PC-9 (cell line): ENCODE data around the gene COIL. TPM values are rescaled to one million over a fixed set of nuclear protein-coding genes. Genes with fewer than 3 reads are reported as not detected.

Experiments
- Bru-seq: library from RNA; stranded (reverse); fragments of 400-500 nt; gene quantifications from one replicate; lab custom pipeline; 2021; lab: Mats Ljungman, UMichigan
- BruChase-seq, 2 experiments: library from RNA; stranded (reverse); fragments of 400-500 nt; gene quantifications; one replicate each; lab custom pipeline; 2021; lab: Mats Ljungman, UMichigan
- BruUV-seq: library from RNA; stranded (reverse); fragments of 400-500 nt; replicated peaks from 2 replicates; lab custom pipeline; 2021; lab: Mats Ljungman, UMichigan
- CTCF ChIA-PET: fragments of 300-600 bp; sonication (Branson Sonifier 250); formaldehyde crosslinking; loops from one replicate; lab custom pipeline; 2022; ENCODE audit warnings: antibody characterized with exemption; lab: Charles Lee
- POLR2A ChIA-PET: fragments of 300-600 bp; sonication (Branson Sonifier 250); formaldehyde crosslinking; loops from one replicate; lab custom pipeline; 2022; ENCODE audit warnings: antibody characterized with exemption; ENCODE audit not compliant: unreplicated experiment; lab: Charles Lee
- DNase-seq, 2 experiments: peaks; one replicate each; pipeline versions ENCODE4 v3.0.0 to v3.0.0-alpha.2; 2015 to 2022; ENCODE audit warnings: mixed read lengths in 1 of 2
- H2AFZ ChIP-seq: fragments of 200-600 bp; sonication (generic); 2 replicates; pipeline ENCODE4 v1.8.1; 2017; ENCODE audit warnings: antibody characterized with exemption
- H3F3A ChIP-seq: fragments of 200-600 bp; sonication (generic); 2 replicates; pipeline ENCODE4 v1.8.1; 2017; ENCODE audit warnings: antibody characterized with exemption, mild to moderate bottlenecking, low read depth; ENCODE audit not compliant: insufficient read depth
- H3K27ac ChIP-seq: fragments of 200-600 bp; sonication (generic); 2 replicates; pipeline ENCODE4 v1.6.1; 2016; ENCODE audit warnings: mixed run types
- H3K27me3 ChIP-seq: fragments of 200-600 bp; sonication (generic); 2 replicates; pipeline ENCODE4 v1.6.1; 2016; ENCODE audit warnings: low read depth, mixed run types; ENCODE audit not compliant: insufficient read depth
- H3K36me3 ChIP-seq: fragments of 200-600 bp; sonication (generic); 2 replicates; pipeline ENCODE4 v1.6.1; 2016; ENCODE audit warnings: low read depth, mixed run types
- H3K4me1 ChIP-seq: fragments of 200-600 bp; sonication (generic); replicated peaks from 2 replicates; pipeline ENCODE4 v1.6.1; 2016; ENCODE audit warnings: mixed run types; ENCODE audit not compliant: insufficient read depth
- H3K4me2 ChIP-seq: fragments of 200-600 bp; sonication (generic); 2 replicates; pipeline ENCODE4 v1.6.1; 2017; ENCODE audit warnings: mixed run types
- H3K4me3 ChIP-seq: fragments of 200-600 bp; sonication (generic); 2 replicates; pipeline ENCODE4 v1.6.1; 2016; ENCODE audit warnings: mixed run types
- H3K79me2 ChIP-seq: fragments of 200-600 bp; sonication (generic); 2 replicates; pipeline ENCODE4 v1.6.1; 2017; ENCODE audit warnings: low read depth, mixed run types
- H3K9me2 ChIP-seq: fragments of 200-600 bp; sonication (generic); 2 replicates; pipeline ENCODE4 v1.8.1; 2017; ENCODE audit warnings: mild to moderate bottlenecking; ENCODE audit not compliant: insufficient read depth
- H3K9me3 ChIP-seq: fragments of 200-600 bp; sonication (generic); 2 replicates; pipeline ENCODE4 v1.8.1; 2016; ENCODE audit warnings: low read depth; ENCODE audit not compliant: insufficient read depth
- H4K20me1 ChIP-seq: fragments of 200-600 bp; sonication (generic); 2 replicates; pipeline ENCODE4 v1.8.1; 2017; ENCODE audit not compliant: insufficient read depth
- EZH2 ChIP-seq: fragments of 200-600 bp; sonication (generic); IDR thresholded peaks from 2 replicates; pipeline ENCODE4 v1.8.0; 2017; ENCODE audit warnings: antibody characterized with exemption, low read depth
- intact Hi-C: fragments of 100-400 bp; cut with micrococcal nuclease; formaldehyde crosslinking; loops from one replicate; pipeline ENCODE4 v1.10.0; 2022; ENCODE audit not compliant: unreplicated experiment
- long read RNA-seq: library from polyadenylated mRNA; stranded (forward); transcript quantifications from one replicate; pipeline ENCODE4 v2.0.0, GENCODE V29; 2022
- total RNA-seq: library from RNA; stranded (reverse); gene quantifications from 2 replicates; pipeline ENCODE4 v1.2.3, GENCODE V29; 2021
- TF ChIP-seq, protein P1 (sequence below): fragments of 200-600 bp; sonication (generic); conservative IDR thresholded peaks from 2 replicates; pipeline ENCODE4 v1.6.1; 2017; ENCODE audit warnings: mixed run types, antibody characterized with exemption, mild to moderate bottlenecking, moderate library complexity

Gene COIL, protein sequence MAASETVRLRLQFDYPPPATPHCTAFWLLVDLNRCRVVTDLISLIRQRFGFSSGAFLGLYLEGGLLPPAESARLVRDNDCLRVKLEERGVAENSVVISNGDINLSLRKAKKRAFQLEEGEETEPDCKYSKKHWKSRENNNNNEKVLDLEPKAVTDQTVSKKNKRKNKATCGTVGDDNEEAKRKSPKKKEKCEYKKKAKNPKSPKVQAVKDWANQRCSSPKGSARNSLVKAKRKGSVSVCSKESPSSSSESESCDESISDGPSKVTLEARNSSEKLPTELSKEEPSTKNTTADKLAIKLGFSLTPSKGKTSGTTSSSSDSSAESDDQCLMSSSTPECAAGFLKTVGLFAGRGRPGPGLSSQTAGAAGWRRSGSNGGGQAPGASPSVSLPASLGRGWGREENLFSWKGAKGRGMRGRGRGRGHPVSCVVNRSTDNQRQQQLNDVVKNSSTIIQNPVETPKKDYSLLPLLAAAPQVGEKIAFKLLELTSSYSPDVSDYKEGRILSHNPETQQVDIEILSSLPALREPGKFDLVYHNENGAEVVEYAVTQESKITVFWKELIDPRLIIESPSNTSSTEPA
- 14.0 and 19.0 TPM in 2 replicates for total RNA-seq
- Bru-seq, nascent RNA = percentile 88 among the genes with signal in this experiment
- BruChase-seq, experiment 1, labeled RNA remaining after a 2-hour chase = percentile 87 among the genes with signal in this experiment
- percentile 65 among the genes with signal in this experiment for BruChase-seq, experiment 2, labeled RNA remaining after a 6-hour chase
- long read RNA-seq, transcript COIL-201 (7 exons, 2,650 nt) = major isoform, 95 of 104 reads
- long read RNA-seq, partial matches to known transcripts = 3 of 104 reads
- long read RNA-seq, other reads (novel, unspliced or antisense) = 6 of 104 reads

DNA sequence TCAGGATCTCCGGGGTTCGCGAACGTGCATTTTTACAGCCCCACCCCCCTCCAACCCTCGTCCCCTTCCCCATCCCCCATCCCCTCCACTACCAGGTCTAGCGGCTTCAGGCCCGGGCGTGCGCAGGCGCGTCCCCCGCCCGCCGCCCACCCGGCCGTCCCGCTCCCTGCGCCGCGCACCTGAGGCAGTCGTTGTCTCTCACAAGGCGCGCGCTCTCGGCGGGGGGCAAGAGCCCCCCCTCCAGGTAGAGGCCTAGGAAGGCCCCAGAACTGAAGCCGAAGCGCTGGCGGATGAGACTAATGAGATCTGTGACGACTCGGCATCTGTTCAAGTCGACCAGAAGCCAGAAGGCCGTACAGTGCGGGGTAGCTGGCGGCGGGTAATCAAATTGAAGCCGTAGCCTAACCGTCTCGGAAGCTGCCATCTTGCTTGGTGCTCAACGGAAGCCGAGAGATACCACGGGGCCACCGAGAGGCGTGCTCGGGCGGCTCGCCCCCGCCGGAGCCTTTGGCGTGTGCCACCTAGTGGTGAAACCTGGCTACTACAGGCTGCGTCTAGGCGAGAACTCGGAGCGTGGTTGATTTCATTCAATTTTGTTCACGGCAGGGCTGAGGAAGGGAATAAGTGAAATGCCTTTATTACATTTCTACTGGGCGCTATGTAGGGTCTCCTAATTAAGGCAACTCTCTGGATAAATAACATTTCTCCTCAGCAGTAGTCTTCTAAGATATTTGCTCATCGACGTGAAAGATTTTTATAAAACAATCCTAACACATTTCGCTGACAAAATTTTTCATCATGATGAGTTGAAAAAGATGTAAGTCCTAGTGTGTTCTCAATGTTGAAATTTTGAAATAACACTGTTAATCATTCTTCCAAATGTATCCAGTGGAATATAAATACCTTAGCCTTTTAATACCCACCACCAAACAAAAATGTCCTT lies at the start of gene COIL:
Gene COIL (minus strand): TSS at position 455 of the 943 bp plus-strand sequence. CDS start 31 bp downstream, at position 424.
- POLR2A ChIA-PET = no interaction called here
- peak; percentile 80 to 88 for DNase-seq
- Histone ChIP-seq H3K9me3 (no peaks in the 10 kb centered on the region), H2AFZ (peak within 1 kb of the TSS; percentile 93), H3K79me2 (peaks cover 42% of the 10 kb centered on the region), H3F3A (no peaks in the 10 kb centered on the region; the same call in 1 of the 2 replicates), H3K36me3 (no peaks in the 10 kb centered on the region), H3K27me3 (no peaks in the 10 kb centered on the region), H3K4me2 (peak within 1 kb of the TSS; percentile 88), H3K4me3 (peak within 1 kb of the TSS; percentile 81), H4K20me1 (peaks cover 13% of the 10 kb centered on the region), H3K4me1 (peaks cover 15% of the 10 kb centered on the region), H3K27ac (peak within 1 kb of the TSS; percentile 77), H3K9me2 (no peaks in the 10 kb centered on the region)
- BruUV-seq = TSS peak; percentile 84
- TF ChIP-seq, protein P1, sequence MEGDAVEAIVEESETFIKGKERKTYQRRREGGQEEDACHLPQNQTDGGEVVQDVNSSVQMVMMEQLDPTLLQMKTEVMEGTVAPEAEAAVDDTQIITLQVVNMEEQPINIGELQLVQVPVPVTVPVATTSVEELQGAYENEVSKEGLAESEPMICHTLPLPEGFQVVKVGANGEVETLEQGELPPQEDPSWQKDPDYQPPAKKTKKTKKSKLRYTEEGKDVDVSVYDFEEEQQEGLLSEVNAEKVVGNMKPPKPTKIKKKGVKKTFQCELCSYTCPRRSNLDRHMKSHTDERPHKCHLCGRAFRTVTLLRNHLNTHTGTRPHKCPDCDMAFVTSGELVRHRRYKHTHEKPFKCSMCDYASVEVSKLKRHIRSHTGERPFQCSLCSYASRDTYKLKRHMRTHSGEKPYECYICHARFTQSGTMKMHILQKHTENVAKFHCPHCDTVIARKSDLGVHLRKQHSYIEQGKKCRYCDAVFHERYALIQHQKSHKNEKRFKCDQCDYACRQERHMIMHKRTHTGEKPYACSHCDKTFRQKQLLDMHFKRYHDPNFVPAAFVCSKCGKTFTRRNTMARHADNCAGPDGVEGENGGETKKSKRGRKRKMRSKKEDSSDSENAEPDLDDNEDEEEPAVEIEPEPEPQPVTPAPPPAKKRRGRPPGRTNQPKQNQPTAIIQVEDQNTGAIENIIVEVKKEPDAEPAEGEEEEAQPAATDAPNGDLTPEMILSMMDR = peak; percentile 100
- TF ChIP-seq EZH2 = no peak
- CTCF ChIA-PET = no interaction called here
- intact Hi-C loops = loop anchor here (1.0 kb wide), 1 partner anchor 93 kb away; no protein-coding TSS in a partner anchor

DNA sequence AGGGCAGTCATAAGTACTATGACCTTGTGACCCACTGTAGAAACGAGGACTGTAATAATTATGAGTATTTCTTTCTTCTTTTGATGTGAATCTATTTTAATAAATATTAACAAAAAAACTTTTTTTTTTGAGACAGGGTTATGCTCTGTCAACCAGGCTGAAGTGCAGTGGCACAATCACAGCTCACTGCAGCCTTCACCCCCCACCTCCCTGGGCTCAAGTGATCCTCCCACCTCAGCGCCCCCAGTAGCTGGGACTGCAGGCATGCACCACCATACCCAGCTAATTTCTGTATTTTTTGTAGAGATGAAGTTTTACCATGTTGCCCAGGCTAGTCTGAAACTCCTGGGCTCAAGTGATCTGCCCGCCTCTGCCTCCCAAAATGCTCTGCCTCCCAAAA lies 49.6 kb upstream of the COIL start:
- Histone ChIP-seq H3K27me3 (no peaks in the 10 kb centered on the region), H3K4me3 (no peak overlapping the region), H3K4me2 (no peak overlapping the region), H3K9me3 (no peaks in the 10 kb centered on the region), H3K27ac (no peak overlapping the region), H3K4me1 (no peaks in the 10 kb centered on the region), H4K20me1 (no peaks in the 10 kb centered on the region), H2AFZ (no peak overlapping the region), H3F3A (peaks cover under 1% of the 10 kb centered on the region; the same call in 1 of the 2 replicates), H3K79me2 (no peaks in the 10 kb centered on the region), H3K36me3 (no peaks in the 10 kb centered on the region), H3K9me2 (no peaks in the 10 kb centered on the region)
- intact Hi-C loops = no loop called here
- ChIA-PET CTCF (interaction anchor here (1.2 kb wide), 1 partner anchor 74 kb away, joined by 3 read pairs; the partner anchor contains the start of gene AKAP1), POLR2A (interaction anchor here (0.6 kb wide), 1 partner anchor 548 kb away, joined by 3 read pairs; no protein-coding TSS in a partner anchor)
- no peak for DNase-seq
- TF ChIP-seq EZH2 = no peak
- no TSS peak for BruUV-seq

DNA sequence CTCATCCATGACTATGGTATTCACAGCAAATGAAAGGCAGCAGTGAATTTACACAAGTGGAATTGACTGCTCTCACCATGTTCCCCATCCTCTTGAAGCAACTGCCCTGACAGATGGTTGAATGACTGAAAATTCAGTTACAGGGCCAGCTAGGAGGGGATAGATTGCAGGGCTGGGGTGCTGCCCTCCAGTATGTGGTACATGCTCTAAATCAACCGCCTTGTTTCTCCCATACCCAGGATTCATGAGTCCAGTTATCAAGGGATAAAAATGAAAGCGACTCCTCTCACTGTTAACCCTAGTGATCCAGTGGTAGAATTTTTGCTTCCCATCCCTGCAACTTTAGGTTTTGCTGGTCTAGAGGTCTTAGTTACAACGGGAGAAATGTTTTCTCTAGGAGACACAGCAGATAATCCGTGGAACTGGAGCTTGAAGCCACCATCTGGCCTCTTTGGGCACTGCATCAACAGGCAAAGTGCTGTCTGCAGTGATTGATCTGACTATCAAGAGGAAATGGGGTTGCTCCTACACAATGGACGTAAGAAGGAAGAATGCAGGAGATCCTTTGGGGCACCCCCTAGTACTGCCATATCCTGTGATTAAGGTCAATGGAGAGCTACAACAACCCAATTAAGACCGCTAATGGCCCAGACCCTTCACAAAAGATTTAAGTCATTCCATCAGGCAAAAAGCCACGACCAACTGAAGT lies 49.0 kb upstream of the COIL start:
- Histone ChIP-seq H3K4me1 (no peaks in the 10 kb centered on the region), H3K9me2 (no peaks in the 10 kb centered on the region), H3K4me2 (no peak overlapping the region; the same call in 1 of the 2 replicates), H4K20me1 (no peaks in the 10 kb centered on the region), H3K79me2 (no peaks in the 10 kb centered on the region), H3K9me3 (no peaks in the 10 kb centered on the region), H3F3A (no peaks in the 10 kb centered on the region; the same call in 1 of the 2 replicates), H3K36me3 (no peaks in the 10 kb centered on the region), H3K27ac (no peak overlapping the region), H3K4me3 (no peak overlapping the region), H2AFZ (0 out of 2 replicates have a peak overlapping the region, but pooled peaks have one; percentile 7), H3K27me3 (no peaks in the 10 kb centered on the region)
- ChIA-PET POLR2A (interaction anchor here (0.6 kb wide), 1 partner anchor 548 kb away, joined by 3 read pairs; no protein-coding TSS in a partner anchor), CTCF (interaction anchor here (1.2 kb wide), 1 partner anchor 75 kb away, joined by 3 read pairs; the partner anchor contains the start of gene AKAP1)
- peak; percentile 28 to 45 for DNase-seq
- intact Hi-C loops = no loop called here
- TF ChIP-seq EZH2 = no peak
- TF ChIP-seq, protein P1 = peak; percentile 85
- no TSS peak for BruUV-seq
